22Rv1 (cell line): Measurements from ENCODE around the gene TUT7.

ENCODE experiments used
- H3K27ac ChIP-seq: fragments of 450-650 bp; 2 replicates; pipeline ENCODE4 v1.5.1; 2017
- CTCF ChIP-seq: fragments of 450-650 bp; IDR thresholded peaks from 2 replicates; pipeline ENCODE4 v1.5.1; 2017; ENCODE audit warnings: mild to moderate bottlenecking
- ZFX ChIP-seq: fragments of 450-650 bp; IDR thresholded peaks from 2 replicates; pipeline ENCODE4 v1.6.1; 2017; ENCODE audit warnings: antibody characterized with exemption, borderline replicate concordance

The TUT7 gene

GRCh38 chr9:86274821-86275643 lies 79.2 kb downstream of the TUT7 start:
- H3K27ac ChIP-seq: no peak overlapping the region
- no peak for TF ChIP-seq CTCF
- TF ChIP-seq ZFX: no peak

- no peak overlapping the region for H3K27ac ChIP-seq
- no peak for TF ChIP-seq ZFX
- TF ChIP-seq CTCF: no peak
Measured at GRCh38 chr9:86272221-86272620, 82.0 kb downstream of the TUT7 start.

GRCh38 chr9:86263876-86264275 lies 90.3 kb downstream of the TUT7 start:
- no peak overlapping the region for H3K27ac ChIP-seq
- TF ChIP-seq CTCF: no peak
- TF ChIP-seq ZFX: no peak

GRCh38 chr9:86262492-86262891 lies 91.7 kb downstream of the TUT7 start:
- no peak for TF ChIP-seq ZFX
- no peak for TF ChIP-seq CTCF
- H3K27ac ChIP-seq: no peak overlapping the region

GRCh38 chr9:86259557-86259956 lies 94.7 kb downstream of the TUT7 start, which contains the start of gene C9orf153:
Gene C9orf153, minus strand, starts transcription at chr9:86259657. Its CDS starts 30,054 bp downstream, at chr9:86229603.
- no peak within 1 kb of the TSS for H3K27ac ChIP-seq
- TF ChIP-seq CTCF (no peak), ZFX (no peak)

GRCh38 chr9:86257391-86257790 lies 96.8 kb downstream of the TUT7 start:
- no peak overlapping the region for H3K27ac ChIP-seq
- TF ChIP-seq CTCF (no peak), ZFX (no peak)

DNA sequence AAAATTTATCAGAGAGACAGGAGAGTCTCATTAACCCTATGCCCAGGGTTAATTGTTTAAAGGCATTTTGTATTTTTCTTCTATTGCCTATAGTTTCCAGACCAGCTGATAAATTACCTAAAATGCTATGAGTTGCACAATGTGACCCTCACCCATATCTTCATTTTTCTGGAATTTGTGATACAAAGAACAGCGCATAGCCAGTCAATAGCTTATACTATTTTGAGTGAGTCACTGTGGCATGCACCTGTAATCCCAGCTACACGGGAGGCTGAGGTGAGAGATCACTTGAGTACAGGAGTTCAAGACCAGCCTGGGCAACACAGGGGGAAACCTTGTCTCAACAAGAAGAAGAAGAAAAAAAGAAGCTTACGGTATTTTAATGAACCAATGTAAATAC lies 97.6 kb downstream of the TUT7 start:
- no peak for TF ChIP-seq CTCF
- no peak for TF ChIP-seq ZFX
- H3K27ac ChIP-seq: no peak overlapping the region
